ENCODE results near the gene MSL3.

MSL3 gene, protein sequence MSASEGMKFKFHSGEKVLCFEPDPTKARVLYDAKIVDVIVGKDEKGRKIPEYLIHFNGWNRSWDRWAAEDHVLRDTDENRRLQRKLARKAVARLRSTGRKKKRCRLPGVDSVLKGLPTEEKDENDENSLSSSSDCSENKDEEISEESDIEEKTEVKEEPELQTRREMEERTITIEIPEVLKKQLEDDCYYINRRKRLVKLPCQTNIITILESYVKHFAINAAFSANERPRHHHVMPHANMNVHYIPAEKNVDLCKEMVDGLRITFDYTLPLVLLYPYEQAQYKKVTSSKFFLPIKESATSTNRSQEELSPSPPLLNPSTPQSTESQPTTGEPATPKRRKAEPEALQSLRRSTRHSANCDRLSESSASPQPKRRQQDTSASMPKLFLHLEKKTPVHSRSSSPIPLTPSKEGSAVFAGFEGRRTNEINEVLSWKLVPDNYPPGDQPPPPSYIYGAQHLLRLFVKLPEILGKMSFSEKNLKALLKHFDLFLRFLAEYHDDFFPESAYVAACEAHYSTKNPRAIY

DNA sequence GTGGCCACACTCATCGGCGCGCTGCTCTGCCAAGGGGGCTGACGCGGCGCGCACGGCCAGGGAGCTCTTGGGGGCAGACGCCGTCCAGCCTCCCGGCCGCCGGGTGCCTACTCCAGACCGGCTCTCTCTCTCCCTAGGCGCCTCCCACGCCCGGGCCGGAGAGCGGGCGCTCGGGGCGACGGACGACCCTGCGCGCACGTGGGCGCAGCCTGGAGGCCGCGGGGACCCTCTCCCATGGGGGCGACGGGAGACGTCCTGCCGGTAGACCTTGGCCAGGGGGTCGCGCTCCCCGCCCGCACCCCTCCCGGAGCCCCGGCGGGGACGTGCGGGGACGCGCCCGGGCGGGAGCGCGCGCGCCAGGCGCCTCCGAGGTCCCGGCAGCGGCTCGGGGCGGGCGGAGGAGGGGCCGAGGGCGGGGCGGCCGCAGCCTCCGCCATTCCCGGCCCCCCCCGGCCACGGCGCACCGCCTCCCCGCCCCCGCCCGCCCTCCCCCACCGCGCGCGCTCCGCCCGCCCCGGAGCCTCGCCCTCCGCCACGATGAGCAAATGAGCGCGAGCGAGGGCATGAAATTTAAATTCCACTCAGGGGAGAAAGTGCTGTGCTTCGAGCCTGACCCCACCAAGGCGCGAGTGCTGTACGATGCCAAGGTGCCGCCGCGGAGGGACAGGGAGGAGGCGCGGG is at the start of gene MSL3:
TSS of gene MSL3 (plus strand) at position 519 of the 681 bp plus-strand sequence. CDS start at position 546, 27 bp downstream.
- peak in 3 of 4 experiments; percentile 6 to 70 (median 41) for DNase-seq

DNA sequence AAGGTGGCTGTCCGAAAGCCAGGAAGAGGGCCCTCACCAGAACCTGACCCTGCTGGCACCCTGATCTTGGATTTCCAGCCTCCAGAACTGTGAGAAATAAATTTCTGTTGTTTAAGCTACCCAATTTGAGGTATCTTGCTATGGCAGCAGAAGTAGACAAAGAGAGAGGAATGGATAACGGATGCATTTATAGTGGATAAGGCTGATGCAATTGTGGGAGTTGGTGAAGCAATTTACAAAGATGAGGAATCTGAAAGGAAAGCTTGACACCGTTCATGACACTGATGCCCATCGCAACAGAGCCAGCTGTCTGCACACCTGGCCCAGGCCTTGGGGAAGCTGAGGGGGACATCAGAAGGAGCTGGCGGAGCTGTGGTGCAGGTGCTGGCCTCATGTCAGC is 35.7 kb upstream of the MSL3 start:
- DNase-seq, result no peak

DNA sequence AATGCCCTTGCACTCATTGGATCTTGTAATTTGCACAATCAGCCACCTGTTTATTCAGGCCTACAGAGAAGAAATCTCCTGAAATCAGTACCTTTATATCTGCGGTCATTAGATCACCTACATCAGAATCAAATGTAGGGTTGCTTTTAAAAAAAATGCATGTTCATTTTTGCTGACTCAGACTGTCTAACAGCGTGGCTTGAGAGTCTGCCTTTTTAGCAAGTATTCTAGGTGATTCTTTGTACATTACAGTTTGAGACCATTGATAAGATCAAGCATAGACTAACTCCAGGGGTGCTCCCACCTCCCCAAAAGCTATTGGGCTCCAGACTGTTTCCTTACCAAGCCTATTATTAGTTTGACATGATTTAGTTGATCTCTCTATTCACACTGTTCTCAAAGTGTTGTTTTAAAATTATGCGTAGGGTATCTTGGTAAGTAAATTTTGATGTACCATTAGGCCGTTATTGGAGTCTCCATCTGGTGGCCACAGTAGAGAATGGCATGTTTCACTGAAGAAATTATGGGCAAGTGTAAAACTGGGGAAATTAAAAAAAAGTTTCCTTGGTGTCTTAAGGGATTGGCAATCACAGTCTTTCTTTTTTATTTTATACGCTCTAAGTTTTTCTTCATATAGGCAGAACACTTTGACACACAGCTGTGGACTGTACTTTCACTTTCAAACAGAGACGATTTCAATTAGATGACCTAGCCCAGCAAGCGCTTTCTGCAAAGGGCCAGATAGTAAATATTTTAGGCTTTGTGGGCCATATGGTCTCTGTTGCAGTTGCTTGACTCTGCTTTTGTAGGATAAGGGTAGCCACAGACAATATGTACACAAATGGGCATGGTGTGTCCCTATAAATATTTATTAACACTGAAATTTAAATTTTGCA is 33.7 kb upstream of the MSL3 start:
- no peak for DNase-seq

DNA sequence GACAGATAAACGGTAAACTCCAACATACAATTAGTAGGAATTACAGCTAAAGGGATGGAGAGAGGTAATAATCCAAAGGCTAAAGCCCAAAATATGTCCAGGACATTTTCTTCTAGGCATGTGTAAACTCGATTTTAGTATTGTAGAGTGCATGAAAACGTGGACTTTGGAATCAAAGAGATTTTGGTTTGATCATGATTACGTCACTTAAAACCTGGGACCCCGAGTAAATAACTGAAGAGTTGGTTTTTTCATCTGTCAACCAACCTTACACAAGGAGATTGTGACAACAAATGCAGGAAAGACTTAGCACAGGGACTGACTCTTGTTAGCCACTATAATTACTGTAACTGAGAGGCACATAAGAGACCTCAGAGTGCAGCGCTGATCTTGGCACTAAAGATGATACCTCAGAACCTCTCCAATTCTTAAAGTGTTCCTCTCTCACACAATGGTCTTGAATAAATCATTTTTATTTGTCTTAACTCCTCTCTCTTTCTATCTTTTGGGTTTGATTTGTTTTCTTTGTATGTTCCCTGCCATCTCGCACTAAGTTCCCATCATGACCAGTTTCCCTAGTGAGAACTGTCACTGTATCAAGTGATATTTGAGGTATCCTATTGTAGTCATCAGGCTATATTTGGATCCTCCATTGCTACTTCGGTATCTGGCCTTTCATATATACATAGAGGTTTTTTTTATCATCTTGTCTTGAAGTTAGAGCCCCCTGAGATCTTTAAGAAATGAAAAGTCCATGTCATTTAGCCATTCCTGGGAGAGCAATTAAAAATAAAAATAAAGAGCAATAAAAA is 32.2 kb upstream of the MSL3 start:
- DNase-seq, result no peak

DNA sequence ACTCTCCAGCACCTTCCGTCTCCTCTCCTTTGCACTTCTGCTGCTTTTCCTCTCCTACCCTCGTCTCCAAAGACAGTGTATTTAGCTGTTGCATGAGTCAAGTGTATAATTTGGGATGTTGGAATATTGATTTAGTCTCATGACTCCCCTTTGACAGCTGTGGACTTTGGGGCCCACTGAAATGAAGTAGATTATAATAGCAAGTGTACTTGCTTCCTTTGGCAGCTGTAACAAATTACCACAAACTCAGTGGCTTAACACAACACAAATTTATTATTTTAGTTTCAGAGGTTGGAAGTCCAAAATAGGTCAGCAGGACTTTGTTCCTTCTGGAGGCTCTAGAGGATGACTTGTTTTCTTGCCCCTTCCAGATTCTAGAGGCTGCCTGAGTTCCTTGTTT is 29.5 kb upstream of the MSL3 start:
- DNase-seq, result no peak

DNA sequence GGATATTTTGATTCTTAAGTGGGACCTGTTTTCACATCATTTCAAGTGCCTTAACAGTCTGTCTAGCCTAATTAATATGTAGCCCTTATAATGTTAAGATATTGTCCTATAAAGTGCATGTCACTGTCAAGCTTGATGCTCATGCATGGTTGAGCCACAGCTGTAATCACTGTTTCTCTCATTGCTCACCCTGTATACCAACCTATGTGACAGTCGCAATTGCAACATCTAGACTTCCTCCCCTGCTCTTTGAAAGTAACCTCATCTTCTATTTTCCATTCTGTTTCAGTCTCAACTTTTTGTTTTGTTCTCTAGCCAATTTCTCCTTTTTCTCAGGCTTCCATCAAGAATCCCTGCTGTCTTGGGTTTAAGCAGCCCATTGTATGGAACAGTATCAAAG is 24.4 kb upstream of the MSL3 start:
- no peak for DNase-seq

DNA sequence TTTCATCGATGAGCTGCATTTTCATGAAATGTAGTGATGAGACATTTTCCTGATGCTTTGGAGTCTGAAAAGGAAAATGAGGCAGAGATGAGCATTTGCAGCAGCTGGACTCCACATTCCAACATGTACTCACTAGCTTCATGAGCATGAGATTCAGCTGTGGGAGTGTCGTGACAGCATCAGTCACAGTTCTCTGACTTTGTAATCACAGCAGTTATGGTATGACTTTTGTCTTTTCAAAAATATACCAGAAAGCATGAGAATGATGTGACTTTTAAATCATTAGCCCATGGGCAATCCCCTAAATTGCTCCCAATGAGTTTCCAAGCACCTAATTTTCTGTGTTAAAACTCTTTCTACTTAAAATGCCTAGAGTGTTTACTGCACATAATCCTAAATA is 18.3 kb upstream of the MSL3 start:
- DNase-seq, result no peak

DNA sequence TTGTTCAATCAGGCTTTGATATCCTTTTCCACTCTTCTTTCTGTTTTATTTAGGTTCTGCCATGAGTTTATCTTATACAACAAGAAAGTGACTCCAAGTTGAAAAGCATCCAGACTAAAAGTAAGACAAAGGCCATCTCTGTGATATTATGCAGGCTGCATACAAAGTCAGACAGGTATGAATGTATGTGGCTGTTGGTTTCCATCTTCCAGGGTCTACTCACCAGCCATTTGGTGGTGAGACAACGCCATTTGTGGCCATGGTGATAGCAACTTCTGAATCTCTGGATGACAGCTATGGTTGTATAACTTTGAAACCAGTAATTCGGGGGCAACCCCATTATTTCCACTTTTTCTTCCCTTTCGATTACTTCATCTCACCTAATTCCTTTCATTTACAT is 17.2 kb upstream of the MSL3 start:
- DNase-seq, result no peak

DNA sequence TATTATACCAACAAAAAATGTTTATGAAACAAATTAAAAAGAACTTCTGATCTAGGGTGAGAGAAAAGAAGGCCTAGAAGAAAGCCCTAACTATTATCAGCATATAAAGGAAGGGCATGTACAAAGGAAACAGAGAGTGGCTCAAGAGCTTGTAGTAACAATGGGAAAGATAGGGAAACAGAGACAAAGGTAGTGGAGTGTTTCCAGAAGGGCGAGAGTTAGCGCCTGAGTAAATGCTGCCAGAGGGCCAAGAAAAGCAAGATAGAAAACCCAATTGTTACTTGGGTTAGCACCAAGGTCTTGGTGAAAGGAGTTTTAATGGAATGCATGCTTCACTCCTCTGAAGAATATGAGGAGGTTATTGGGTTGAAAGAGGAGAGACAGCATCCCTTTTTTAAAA is 16.5 kb upstream of the MSL3 start:
- DNase-seq, result no peak

DNA sequence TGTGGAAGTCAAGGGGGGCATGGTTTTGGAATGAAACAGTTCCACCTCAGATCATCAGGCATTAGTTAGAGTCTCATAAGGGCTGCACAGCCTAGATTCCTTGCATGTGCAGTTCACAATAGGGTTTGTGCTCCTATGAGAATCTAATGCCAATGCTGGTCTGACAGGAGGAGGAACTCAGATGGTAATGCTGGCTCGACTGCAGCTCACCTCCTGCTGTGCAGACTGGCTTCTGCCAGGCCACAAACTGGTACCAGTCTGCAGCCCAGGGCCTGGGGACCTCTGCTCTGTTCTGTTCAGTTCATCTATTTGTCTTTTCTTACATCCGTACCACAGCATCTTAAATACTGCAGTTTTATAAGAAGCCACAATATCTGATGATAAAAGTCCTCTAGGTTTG is 12.2 kb upstream of the MSL3 start:
- no peak for DNase-seq

DNA sequence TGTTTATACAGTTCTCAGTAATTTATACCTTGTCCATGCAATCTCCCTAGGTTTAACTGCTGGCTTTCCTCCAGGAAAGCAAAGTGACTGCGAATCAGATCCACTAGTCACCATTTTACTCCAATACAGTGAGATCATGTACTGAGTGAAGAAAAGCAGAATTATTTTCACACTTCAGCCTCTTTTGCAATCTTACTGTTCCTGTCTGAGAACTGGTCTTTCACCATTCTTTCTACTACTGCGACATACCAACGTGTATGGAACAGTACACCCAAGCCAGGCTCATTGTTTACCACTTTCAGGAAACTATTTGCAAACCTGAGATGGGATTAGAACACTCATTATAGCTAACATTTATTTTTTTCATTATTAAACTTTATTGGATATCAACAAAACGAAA is 8.0 kb upstream of the MSL3 start:
- no peak for DNase-seq

DNA sequence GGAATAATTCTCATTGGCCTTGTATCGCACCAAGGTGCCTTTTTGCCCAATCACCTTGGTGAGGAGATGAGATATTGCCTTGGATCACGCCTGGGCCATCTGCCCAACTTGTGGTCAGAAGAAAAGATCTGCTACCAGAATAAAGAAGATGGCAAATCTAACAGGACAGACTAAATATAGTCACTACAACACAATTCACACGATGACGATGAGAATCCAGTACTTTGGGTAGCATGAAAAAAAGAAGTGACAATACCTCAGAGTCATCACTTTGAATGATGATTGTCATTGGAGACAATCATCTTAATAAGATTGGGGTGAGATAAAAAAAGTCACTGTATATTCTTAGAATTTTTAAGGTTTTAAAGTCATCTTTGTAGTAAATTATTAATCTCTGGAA is 7.3 kb upstream of the MSL3 start:
- DNase-seq, result no peak

DNA sequence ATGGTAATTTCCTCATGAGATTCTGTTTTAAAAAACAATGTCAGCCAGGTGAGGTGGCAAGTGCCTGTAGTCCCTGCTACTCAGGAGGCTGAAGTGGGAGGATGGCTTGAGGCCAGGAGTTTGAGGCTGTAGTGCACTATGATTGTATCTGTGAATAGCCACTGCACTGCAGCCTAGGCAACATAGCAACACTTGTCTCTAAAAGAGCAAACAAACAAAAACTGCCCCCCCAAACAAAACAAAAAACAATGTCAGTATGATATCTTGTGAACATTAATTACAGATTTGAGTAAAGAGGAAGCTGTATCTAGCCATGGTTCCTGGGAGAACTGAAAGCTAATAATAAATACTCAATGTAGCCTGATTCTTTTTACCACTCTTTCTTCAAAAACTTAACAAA is 6.8 kb upstream of the MSL3 start:
- no peak for DNase-seq

DNA sequence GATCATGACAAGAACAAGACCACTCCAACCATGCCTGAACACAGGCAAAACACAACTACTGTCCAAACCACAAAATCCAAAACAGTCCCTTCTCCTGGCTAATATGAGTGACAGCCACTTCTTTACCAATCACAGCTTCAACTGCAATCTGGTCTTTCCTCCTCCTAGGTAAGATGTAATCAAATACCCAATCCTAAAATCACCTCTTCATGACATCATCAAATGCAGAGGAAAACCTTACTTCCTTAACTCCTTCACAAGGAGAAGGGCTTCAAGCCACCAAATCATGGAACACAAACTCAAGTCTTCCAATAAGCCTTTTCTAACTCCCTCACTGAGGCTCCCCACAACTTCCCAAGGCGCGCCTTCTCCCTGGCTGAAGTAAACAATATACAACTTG is 4.4 kb upstream of the MSL3 start:
- no peak for DNase-seq

DNA sequence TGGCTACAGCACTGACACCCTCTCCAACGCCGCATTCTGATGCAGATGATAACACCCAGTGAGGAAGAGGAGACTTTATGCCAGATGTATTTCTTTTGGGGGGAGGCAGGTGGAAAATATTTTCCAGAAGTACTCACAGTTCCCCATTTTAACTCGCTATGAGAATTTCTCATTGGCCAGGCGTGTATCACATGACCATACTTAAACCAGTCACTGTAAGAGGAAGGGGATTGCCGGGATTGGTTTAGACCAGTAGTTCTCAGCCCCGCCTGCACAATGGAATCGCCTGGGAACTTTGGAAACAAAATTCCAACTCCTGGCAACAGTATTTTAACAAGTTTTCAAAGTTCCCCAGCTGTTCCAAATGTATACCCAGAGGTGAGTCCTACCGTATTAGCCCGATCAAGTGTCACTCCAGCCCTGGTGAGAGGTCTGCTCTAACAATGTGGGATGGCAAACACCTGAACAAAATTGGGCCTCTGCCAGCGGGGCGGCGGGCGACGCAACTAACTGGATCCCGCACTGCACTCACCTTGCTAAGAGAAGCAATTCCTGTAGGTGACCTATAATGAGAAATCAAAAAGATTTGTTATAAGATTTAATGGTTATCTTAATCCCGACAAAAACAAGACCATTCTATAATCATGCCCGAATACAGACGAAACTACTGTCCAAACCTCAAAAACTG is 2.9 kb upstream of the MSL3 start:
- no peak for DNase-seq

DNA sequence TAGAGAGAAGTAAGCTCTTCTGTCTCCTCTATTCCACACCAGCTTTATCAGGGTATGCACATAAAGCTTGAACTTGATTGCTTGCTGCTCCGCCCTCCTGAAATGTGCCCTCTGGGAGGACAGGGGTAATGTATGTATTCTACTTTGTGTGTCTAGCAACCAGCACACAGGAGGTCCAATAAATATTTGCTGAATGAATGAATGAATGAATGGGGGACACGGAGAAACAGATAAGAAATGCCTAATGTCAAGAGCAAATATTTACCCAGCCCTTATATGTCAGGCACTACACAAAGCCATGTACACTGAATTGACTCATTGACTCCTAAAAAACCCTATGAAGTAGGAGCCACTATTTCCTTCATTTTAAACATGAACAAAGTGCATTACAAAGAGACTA is 2.3 kb upstream of the MSL3 start:
- DNase-seq, result no peak

DNA sequence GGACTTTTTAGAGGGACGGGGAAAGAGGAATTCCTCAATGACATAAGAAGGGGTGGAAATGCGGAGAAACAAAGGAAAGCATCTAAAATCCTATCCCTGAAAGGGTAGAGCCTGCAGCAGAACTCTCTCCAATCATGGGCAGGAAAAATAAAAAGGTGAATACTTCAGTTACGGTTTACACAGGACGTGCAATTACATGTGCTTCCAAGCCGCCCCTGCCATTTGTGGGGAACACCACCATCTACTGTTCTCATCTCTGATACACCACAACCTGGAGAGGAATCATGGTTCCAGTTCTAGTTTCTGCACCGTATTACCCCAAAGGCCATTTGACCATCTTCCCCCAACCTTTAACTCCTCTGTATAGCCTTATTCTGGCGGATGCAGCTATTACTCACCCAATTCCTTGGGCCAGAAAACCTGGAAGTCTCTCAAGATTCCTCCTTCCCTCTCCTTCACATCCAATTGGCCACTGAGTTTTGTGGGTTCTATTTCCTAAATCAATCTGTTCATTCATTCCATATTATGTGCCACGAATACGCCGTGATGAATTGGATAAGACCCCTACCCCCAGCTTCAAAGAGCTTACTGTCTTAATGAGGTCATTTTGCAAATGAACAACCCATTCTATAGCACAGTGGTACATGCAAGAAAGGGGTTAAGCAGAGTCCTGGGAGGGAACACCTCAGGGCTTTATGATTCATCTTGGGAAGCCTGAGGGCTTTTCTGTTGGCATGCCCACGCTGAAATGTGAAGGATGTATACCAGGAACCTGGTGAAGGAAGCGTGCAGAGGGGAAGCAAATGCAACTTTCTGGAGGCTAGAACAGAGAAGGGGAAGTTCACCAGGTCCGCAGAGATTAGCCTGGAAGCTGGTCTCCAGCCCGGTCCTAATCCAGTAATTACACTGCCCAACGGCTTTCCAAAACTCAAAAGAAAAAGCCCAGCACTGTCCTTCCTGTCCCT is 1.4 kb upstream of the MSL3 start:
- DNase-seq, result no peak

DNA sequence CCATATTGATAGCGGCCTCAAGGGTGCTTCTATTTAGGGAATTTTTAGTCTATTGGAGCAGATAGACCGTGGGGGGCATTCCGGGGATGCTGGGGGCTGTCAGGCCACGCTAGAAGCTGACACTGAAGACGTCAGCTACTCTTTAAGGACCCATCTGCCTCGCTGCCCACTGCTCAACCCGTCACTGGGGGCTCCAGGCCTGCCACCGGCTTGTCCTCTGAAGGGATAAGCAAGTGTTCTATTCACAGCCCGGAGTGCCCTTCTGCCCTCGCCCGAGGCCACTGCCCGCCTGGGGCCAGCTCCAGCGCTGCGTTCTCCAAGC is 679 bp upstream of the MSL3 start:
- no peak for DNase-seq

DNA sequence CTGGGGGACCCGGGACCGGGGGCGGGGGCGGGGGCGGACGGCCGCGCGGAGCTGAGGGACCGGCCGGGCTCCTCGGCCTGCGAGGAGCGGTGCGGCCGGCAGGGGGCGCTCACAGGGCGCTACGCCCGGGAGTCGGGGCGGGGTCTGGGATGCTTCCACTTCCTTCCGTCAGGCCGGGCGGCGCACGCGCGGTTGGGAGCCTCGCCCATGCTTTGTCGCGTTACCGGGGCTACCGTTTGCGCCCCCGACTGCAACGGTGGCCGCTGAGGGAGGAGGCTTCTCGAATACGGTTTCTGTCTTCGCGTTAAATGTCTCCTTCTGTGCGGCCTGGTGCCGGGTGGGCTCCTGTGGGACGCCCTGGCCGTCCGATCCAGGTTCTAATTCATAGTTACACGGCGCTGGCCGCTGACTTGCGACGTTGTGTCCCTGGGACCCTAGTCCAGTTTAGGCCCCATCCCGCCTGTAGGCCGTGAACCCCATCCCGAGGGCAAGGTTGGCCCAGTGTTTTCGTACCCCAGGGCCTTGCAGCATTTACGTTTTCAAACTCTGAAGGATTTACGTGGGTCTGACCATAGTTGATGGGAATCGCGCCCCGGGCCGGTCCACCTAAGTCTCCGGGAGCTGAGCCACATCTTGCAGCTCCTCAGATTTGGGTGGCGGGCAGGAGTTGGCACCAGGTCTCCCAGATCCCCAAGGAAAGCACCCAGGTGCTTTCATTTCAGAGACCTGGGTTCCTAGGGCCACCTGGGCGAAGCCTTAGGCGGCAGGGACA is 549 bp downstream of the MSL3 start:
- DNase-seq, result peak; percentile 52 to 89 (median 82)

DNA sequence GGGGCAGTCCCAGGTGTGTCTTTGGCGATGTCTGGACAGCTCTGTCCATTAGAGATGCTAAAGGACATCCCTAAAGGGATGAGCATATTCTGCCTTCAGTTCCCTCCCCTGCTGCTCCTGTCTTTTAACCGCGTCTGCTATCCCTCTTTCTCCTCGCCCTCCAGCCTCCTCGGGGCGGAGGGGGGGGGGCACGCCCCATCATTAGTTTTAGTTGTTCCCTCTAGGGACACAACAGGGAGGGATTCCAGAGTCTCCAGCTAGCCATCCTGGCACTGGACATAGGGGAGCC is 1.1 kb downstream of the MSL3 start:
- no peak for DNase-seq

All from activated naive CD4-positive, alpha-beta T cell (primary cell).